ENCODE measurements around the gene C14orf93. TPM values are rescaled to one million over a fixed set of nuclear protein-coding genes. Genes with fewer than 3 reads are reported as not detected.

The C14orf93 gene
- total RNA-seq, 6 experiments from 2014 or later = 1.7 to 4.0 (median 3.2) TPM

- H3K4me3 ChIP-seq = no peak overlapping the region
- ATAC-seq = no peak
These were observed 44.3 kb upstream of the C14orf93 start for GRCh38 chr14:23054000-23054811.

GRCh38 chr14:23053426-23053825, 43.5 kb upstream of the C14orf93 start:
- Histone ChIP-seq H3K27me3 (no peaks in the 10 kb centered on the region), H3K4me3 (no peak overlapping the region), H3K4me1 (no peaks in the 10 kb centered on the region), H3K9me3 (no peaks in the 10 kb centered on the region), H3K36me3 (no peaks in the 10 kb centered on the region), H3K27ac (no peak overlapping the region)
- intact Hi-C loops (cut with DNase I) = no loop called here
- no peak for ATAC-seq
- WGBS (ENCODE audit: insufficient coverage, low coverage, low lambda C conversion rate, missing lambda C conversion rate) = 93% methylated on average over 3 of the region's 10 CpGs
- DNase-seq = no peak
- TF ChIP-seq POLR2A (IDR thresholded peaks at IDR 0.05) = no peak
- TF ChIP-seq CTCF (IDR thresholded peaks at IDR 0.05) = no peak

More at GRCh38 chr14:23054000-23054811, 44.3 kb upstream of the C14orf93 start:
- Histone ChIP-seq H3K4me1 (no peaks in the 10 kb centered on the region), H3K9me3 (no peaks in the 10 kb centered on the region), H3K36me3 (peaks cover 0 to 7% (median 2%) of the 10 kb centered on the region in 4 donors), H3K27me3 (no peaks in the 10 kb centered on the region), H3K27ac (no peak overlapping the region)
- WGBS (ENCODE audit: insufficient coverage, low coverage, low lambda C conversion rate, missing lambda C conversion rate) = 40% methylated on average over 1 of the region's 17 CpGs
- no peak for DNase-seq
- no peak for TF ChIP-seq CTCF (IDR thresholded peaks at IDR 0.05)
- no peak for TF ChIP-seq POLR2A (IDR thresholded peaks at IDR 0.05)
- intact Hi-C loops (cut with DNase I) = no loop called here

- 83% methylated on average over 2 of the region's 3 CpGs for WGBS (ENCODE audit: insufficient coverage, low coverage, low lambda C conversion rate, missing lambda C conversion rate)
- no peak for ATAC-seq
- no peaks in the 10 kb centered on the region for H3K27me3 ChIP-seq
- no peak for DNase-seq
- H3K4me3 ChIP-seq = no peak overlapping the region
- TF ChIP-seq POLR2A (IDR thresholded peaks at IDR 0.05) (no peak), CTCF (IDR thresholded peaks at IDR 0.05) (no peak)
- no peaks in the 10 kb centered on the region for H3K36me3 ChIP-seq
- H3K4me1 ChIP-seq = no peaks in the 10 kb centered on the region
- no peak overlapping the region for H3K27ac ChIP-seq
- intact Hi-C loops (cut with DNase I) = no loop called here
- no peaks in the 10 kb centered on the region for H3K9me3 ChIP-seq
These were observed 42.7 kb upstream of the C14orf93 start for GRCh38 chr14:23052671-23053070.

- Histone ChIP-seq H3K4me1 (no peaks in the 10 kb centered on the region), H3K27ac (no peak overlapping the region), H3K4me3 (no peak overlapping the region), H3K9me3 (no peaks in the 10 kb centered on the region), H3K27me3 (no peaks in the 10 kb centered on the region), H3K36me3 (no peaks in the 10 kb centered on the region)
- DNase-seq (no peak), ATAC-seq (no peak)
- intact Hi-C loops (cut with DNase I) = no loop called here
- TF ChIP-seq CTCF (IDR thresholded peaks at IDR 0.05) = no peak
- no peak for TF ChIP-seq POLR2A (IDR thresholded peaks at IDR 0.05)
- WGBS (ENCODE audit: insufficient coverage, low coverage, low lambda C conversion rate, missing lambda C conversion rate) = 83% methylated on average over 6 of the region's 14 CpGs
These were observed 42.3 kb upstream of the C14orf93 start for GRCh38 chr14:23052182-23052623.

Data from right lobe of liver (tissue), 6 donors.